SJSA1 (cell line): ENCODE data around the gene CANX. TPM values are rescaled to one million over a fixed set of nuclear protein-coding genes. Genes with fewer than 3 reads are reported as not detected.

ENCODE experiments used
- total RNA-seq: library from RNA; depleted of rRNA; stranded (reverse); fragments of >200 nt; shearing (Covaris generic); gene quantifications from 2 replicates; pipeline ENCODE4 v1.2.3, GENCODE V29; 2014; rRNA removed

Gene CANX
- total RNA-seq, 1 experiment from 2014 or later = 813 TPM

Other genes starting within 250 kb of the CANX start
- 38.4 and 41.9 TPM in 2 replicates for gene RUFY1, start 148.4 kb upstream of the CANX start, total RNA-seq
- 639 and 733 TPM in 2 replicates for gene HNRNPH1, start 75.3 kb upstream of the CANX start, total RNA-seq
- not detected in 2 replicates for gene CBY3, start 17.9 kb upstream of the CANX start, total RNA-seq
- 13.7 and 18.0 TPM in 2 replicates for gene MAML1, start 33.9 kb downstream of the CANX start, total RNA-seq
- 0.68 TPM in 1 of 2 replicates, not detected in the other for gene LTC4S, start 95.0 kb downstream of the CANX start, total RNA-seq
- gene MGAT4B, start 107.9 kb downstream of the CANX start, total RNA-seq = 98.2 and 125 TPM in 2 replicates
- 298 and 772 TPM in 2 replicates for gene SQSTM1, start 121.9 kb downstream of the CANX start, total RNA-seq
- 10.4 and 17.7 TPM in 2 replicates for gene MRNIP, start 159.8 kb downstream of the CANX start, total RNA-seq
- 41.9 and 43.2 TPM in 2 replicates for gene TBC1D9B, start 208.9 kb downstream of the CANX start, total RNA-seq